Astrocyte (in vitro differentiated cells and primary cell): ENCODE measurements around the gene USP30. TPM values are rescaled to one million over a fixed set of nuclear protein-coding genes. Genes with fewer than 3 reads are reported as not detected.

Experiments
- DNase-seq: peaks from one replicate; pipeline ENCODE4 v3.0.0-alpha.2; 2010; ENCODE audit warnings: low read depth
- FAIRE-seq: peaks from 2 replicates; lab custom pipeline; 2011; peaks lifted over from hg19 to GRCh38; lab: Jason Lieb, UNC
- H2AFZ ChIP-seq: 2 replicates; pipeline ENCODE4 v1.6.0; 2012; ENCODE audit warnings: low read depth, low read length, inconsistent platforms
- H3K27ac ChIP-seq: 2 replicates; pipeline ENCODE4 v1.5.1; 2011; ENCODE audit warnings: low read depth, low read length, inconsistent platforms
- H3K27me3 ChIP-seq: 2 replicates; pipeline ENCODE4 v1.6.0; 2011; ENCODE audit warnings: low read length, inconsistent platforms; ENCODE audit not compliant: insufficient read depth
- H3K36me3 ChIP-seq: 2 replicates; pipeline ENCODE4 v1.5.1; 2011; ENCODE audit warnings: low read length, inconsistent platforms; ENCODE audit not compliant: insufficient read depth
- H3K4me1 ChIP-seq: 2 replicates; pipeline ENCODE4 v1.5.1; 2011; ENCODE audit warnings: low read length, inconsistent platforms; ENCODE audit not compliant: insufficient read depth
- H3K4me2 ChIP-seq: 2 replicates; pipeline ENCODE4 v1.6.0; 2012; ENCODE audit warnings: low read length, inconsistent platforms
- H3K4me3 ChIP-seq: 2 replicates; pipeline ENCODE4 v1.5.1; 2011; ENCODE audit warnings: low read depth, mild to moderate bottlenecking, low read length, inconsistent platforms; ENCODE audit not compliant: insufficient read depth
- H3K79me2 ChIP-seq: 2 replicates; pipeline ENCODE4 v1.6.0; 2012; ENCODE audit warnings: mild to moderate bottlenecking, low read length, inconsistent platforms; ENCODE audit not compliant: insufficient read depth
- H3K9ac ChIP-seq: 2 replicates; pipeline ENCODE4 v1.6.0; 2012; ENCODE audit warnings: mild to moderate bottlenecking, low read length, inconsistent platforms
- H3K9me3 ChIP-seq: 2 replicates; pipeline ENCODE4 v1.5.1; 2012; ENCODE audit warnings: low read depth, mild to moderate bottlenecking, low read length, inconsistent platforms; ENCODE audit not compliant: insufficient read depth
- H4K20me1 ChIP-seq: 2 replicates; pipeline ENCODE4 v1.6.0; 2012; ENCODE audit warnings: low read length, inconsistent platforms; ENCODE audit not compliant: insufficient read depth
- H3K27ac Mint-ChIP-seq: one replicate; pipeline ENCODE4 v1.8.0; 2021; ENCODE audit warnings: mild to moderate bottlenecking, mixed read lengths; ENCODE audit not compliant: unreplicated experiment
- H3K27me3 Mint-ChIP-seq: one replicate; pipeline ENCODE4 v1.8.0; 2021; ENCODE audit warnings: low read depth, mixed read lengths; ENCODE audit not compliant: unreplicated experiment
- H3K36me3 Mint-ChIP-seq: one replicate; pipeline ENCODE4 v1.8.0; 2021; ENCODE audit warnings: low read depth, mixed read lengths; ENCODE audit not compliant: unreplicated experiment
- H3K4me1 Mint-ChIP-seq: one replicate; pipeline ENCODE4 v1.8.0; 2021; ENCODE audit warnings: low read depth, mixed read lengths; ENCODE audit not compliant: unreplicated experiment
- H3K4me3 Mint-ChIP-seq: one replicate; pipeline ENCODE4 v1.8.0; 2021; ENCODE audit warnings: mild to moderate bottlenecking, moderate library complexity, mixed read lengths; ENCODE audit not compliant: unreplicated experiment
- H3K9me3 Mint-ChIP-seq: one replicate; pipeline ENCODE4 v1.8.0; 2021; ENCODE audit warnings: mild to moderate bottlenecking, mixed read lengths; ENCODE audit not compliant: unreplicated experiment
- EZH2 ChIP-seq: IDR thresholded peaks from 2 replicates; pipeline ENCODE4 v1.6.1; 2012; ENCODE audit warnings: mild to moderate bottlenecking, low read length, inconsistent platforms; ENCODE audit not compliant: insufficient read depth
- total RNA-seq: library from RNA; stranded (reverse); gene quantifications from 2 replicates; pipeline ENCODE4 v1.2.1, GENCODE V29; 2021
- TF ChIP-seq, protein P1 (sequence below): IDR thresholded peaks from 2 replicates; pipeline ENCODE4 v1.5.1; 2011; ENCODE audit warnings: low read depth, mild to moderate bottlenecking, inconsistent platforms, low read length, moderate library complexity; ENCODE audit not compliant: insufficient read depth

The USP30 gene
- total RNA-seq, 1 donor from 2014 or later, result 12.1 TPM

DNA sequence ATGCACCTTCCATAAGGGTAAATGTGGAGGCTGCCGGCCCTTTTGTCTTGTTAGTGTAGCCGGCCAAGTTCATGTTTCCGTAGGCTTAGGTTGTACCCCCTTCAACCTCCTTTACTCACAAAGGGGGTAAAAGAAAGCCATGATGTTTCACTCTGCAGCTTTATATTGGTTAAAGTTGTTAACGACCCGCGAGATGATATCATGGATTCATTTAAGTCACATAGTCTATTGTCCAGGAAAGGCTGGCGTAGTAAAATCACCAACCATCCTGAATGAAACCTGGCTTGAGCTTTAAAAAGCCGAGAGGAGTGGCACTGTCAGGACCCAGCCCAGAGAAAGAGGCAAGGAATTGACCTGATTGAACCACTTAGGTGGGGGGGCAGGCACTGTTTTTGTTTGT lies 46.3 kb downstream of the USP30 start:
- peak; percentile 8 for DNase-seq
- Histone ChIP-seq H3K4me1 (peaks cover 18% of the 10 kb centered on the region), H3K4me2 (peak overlapping the region; percentile 93), H3K36me3 (peaks cover 13% of the 10 kb centered on the region), H3K79me2 (peaks cover 14% of the 10 kb centered on the region), H4K20me1 (peaks cover 10% of the 10 kb centered on the region), H3K9ac (peak overlapping the region; percentile 86), H2AFZ (peak overlapping the region; percentile 91), H3K4me3 (peak overlapping the region; percentile 85), H3K27me3 (no peaks in the 10 kb centered on the region), H3K27ac (peak overlapping the region; percentile 67), H3K9me3 (no peaks in the 10 kb centered on the region)
- peaks cover 19% of the 10 kb centered on the region for H3K36me3 Mint-ChIP-seq
- TF ChIP-seq, protein P1, sequence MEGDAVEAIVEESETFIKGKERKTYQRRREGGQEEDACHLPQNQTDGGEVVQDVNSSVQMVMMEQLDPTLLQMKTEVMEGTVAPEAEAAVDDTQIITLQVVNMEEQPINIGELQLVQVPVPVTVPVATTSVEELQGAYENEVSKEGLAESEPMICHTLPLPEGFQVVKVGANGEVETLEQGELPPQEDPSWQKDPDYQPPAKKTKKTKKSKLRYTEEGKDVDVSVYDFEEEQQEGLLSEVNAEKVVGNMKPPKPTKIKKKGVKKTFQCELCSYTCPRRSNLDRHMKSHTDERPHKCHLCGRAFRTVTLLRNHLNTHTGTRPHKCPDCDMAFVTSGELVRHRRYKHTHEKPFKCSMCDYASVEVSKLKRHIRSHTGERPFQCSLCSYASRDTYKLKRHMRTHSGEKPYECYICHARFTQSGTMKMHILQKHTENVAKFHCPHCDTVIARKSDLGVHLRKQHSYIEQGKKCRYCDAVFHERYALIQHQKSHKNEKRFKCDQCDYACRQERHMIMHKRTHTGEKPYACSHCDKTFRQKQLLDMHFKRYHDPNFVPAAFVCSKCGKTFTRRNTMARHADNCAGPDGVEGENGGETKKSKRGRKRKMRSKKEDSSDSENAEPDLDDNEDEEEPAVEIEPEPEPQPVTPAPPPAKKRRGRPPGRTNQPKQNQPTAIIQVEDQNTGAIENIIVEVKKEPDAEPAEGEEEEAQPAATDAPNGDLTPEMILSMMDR, result no peak
- no peak for TF ChIP-seq EZH2
- H3K4me1 Mint-ChIP-seq, result peaks cover 22% of the 10 kb centered on the region
- peak overlapping the region; percentile 92 for H3K4me3 Mint-ChIP-seq
- FAIRE-seq, result no peak
- no peaks in the 10 kb centered on the region for H3K9me3 Mint-ChIP-seq
- peaks cover 2% of the 10 kb centered on the region for H3K27me3 Mint-ChIP-seq
- peak overlapping the region; percentile 80 for H3K27ac Mint-ChIP-seq

DNA sequence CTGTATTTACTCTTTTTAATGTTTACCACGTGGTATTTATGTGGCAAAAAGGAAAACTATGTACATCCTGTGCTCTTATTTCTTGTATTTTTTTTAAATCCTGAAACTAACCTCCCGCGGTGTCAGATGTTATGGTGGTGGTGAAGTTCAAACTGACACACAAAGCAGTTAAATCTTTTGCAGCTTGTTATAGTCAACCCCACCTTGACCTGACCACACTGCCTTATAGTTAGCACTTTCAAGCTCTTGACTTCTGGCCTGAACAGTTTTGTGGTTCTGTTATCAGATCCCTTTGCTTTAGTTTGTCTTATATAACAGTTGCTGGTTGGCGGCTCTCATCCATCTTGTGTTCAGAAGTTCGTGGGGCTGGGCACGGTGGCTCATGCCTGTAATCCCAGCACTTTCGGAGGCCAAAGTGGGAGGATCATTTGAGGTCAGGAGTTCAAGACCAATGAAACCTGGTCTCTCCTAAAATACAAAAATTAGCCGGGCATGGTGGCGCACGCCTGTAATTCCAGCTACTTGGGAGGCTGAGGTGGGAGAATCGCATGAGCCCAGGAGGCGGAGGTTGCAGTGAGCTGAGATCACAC lies 47.1 kb downstream of the USP30 start:
- H3K9ac ChIP-seq, result peak overlapping the region; percentile 86

More for the DNA sequence above, 47.1 kb downstream of the USP30 start:
- peaks cover 22% of the 10 kb centered on the region for H3K4me1 Mint-ChIP-seq
- Histone ChIP-seq H3K27me3 (no peaks in the 10 kb centered on the region), H3K79me2 (peaks cover 14% of the 10 kb centered on the region), H3K9me3 (no peaks in the 10 kb centered on the region), H3K4me3 (peak overlapping the region; percentile 85), H3K4me1 (peaks cover 18% of the 10 kb centered on the region), H3K27ac (no peak overlapping the region), H3K36me3 (peaks cover 14% of the 10 kb centered on the region), H3K4me2 (peak overlapping the region; percentile 93), H4K20me1 (peaks cover 10% of the 10 kb centered on the region), H2AFZ (no peak overlapping the region)
- H3K9me3 Mint-ChIP-seq, result no peaks in the 10 kb centered on the region
- peaks cover 22% of the 10 kb centered on the region for H3K36me3 Mint-ChIP-seq
- peak overlapping the region; percentile 92 for H3K4me3 Mint-ChIP-seq
- FAIRE-seq (no peak), DNase-seq (peak; percentile 14)
- H3K27ac Mint-ChIP-seq, result no peak overlapping the region
- peaks cover 2% of the 10 kb centered on the region for H3K27me3 Mint-ChIP-seq
- TF ChIP-seq, protein P1, result no peak
- no peak for TF ChIP-seq EZH2
